ENCODE results near the gene COG5. TPM values are rescaled to one million over a fixed set of nuclear protein-coding genes. Genes with fewer than 3 reads are reported as not detected.
A peak's percentile ranks its signal among the peaks of the same experiment; 100 is the strongest.

The COG5 gene
- total RNA-seq, 1 donor from 2014 or later: 75.4 TPM

GRCh38 chr7:107394276-107394675, 169.4 kb downstream of the COG5 start:
- DNase-seq (ENCODE audit: low spot score): peak; percentile 23

GRCh38 chr7:107392830-107393229, 170.9 kb downstream of the COG5 start:
- DNase-seq (ENCODE audit: low spot score): no peak

- DNase-seq (ENCODE audit: low spot score): no peak
These were observed 172.8 kb downstream of the COG5 start for GRCh38 chr7:107390916-107391315.

GRCh38 chr7:107388604-107389003, 175.1 kb downstream of the COG5 start:
- DNase-seq (ENCODE audit: low spot score): no peak

- peak; percentile 33 for DNase-seq (ENCODE audit: low spot score)
These were observed 176.0 kb downstream of the COG5 start for GRCh38 chr7:107387573-107388219.

DNA sequence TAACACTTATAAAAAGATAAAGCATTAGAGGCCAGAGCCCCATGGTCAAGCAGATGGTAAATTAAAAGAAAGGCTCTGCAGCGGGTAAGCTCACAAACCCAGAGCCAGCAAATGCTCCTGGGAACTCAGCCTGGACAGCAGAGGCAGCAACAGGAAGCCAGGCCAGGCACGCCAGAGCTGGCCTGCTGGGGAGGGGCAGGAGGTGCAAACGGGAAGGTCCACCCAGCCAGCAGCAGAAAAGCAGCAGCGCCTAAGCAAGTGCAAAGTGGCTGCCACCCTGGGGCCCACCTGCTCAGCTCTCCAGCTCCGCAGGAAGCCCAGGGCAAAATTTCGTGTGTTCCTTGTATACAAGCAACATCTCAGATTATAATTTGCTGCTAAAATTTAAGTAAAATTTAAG, 176.6 kb downstream of the COG5 start:
- DNase-seq (ENCODE audit: low spot score): peak; percentile 86

- DNase-seq (ENCODE audit: low spot score): no peak
These were observed 177.1 kb downstream of the COG5 start for GRCh38 chr7:107386548-107387102.

GRCh38 chr7:107384025-107384424, 179.7 kb downstream of the COG5 start:
- DNase-seq (ENCODE audit: low spot score): no peak

GRCh38 chr7:107383203-107383602, 180.5 kb downstream of the COG5 start:
- no peak for DNase-seq (ENCODE audit: low spot score)

DNA sequence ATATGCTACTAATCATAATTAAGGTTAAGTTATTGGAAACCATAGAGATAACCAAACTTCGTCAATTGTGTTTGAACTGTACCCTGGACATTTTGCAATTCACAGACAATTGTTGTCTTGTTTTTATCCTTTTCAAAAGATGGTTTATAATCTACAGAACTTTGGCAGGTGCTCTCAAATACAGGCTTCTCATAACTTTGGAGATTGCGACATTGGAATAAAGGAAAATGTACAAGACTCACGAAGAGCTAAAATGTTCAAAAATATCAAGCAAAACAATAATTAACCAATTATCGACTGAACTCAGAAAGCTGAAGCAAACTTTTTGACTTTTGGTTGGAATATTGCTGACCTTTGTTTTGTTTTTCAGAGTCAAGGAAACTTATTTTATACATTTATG, 182.3 kb downstream of the COG5 start:
- DNase-seq (ENCODE audit: low spot score): no peak

DNA sequence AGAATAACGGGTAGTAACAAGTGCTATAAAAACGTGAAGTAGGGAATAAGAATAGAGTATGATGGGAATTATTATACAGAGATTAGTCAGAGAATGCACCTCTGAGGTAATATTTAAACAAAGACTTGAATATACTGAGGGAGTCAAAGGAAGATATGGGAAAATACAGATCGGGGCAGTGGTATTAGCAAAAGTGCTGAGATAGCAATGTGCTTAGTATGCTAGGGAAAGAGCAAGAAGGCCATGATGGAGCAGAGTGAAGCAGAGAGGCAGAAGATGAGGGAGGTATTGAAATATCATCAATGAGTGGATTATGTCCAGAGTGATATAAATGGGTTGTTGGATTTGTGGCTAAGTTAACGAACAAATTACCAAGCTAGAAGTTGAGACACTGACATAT, 190.4 kb downstream of the COG5 start:
- DNase-seq (ENCODE audit: low spot score): peak; percentile 47

DNA sequence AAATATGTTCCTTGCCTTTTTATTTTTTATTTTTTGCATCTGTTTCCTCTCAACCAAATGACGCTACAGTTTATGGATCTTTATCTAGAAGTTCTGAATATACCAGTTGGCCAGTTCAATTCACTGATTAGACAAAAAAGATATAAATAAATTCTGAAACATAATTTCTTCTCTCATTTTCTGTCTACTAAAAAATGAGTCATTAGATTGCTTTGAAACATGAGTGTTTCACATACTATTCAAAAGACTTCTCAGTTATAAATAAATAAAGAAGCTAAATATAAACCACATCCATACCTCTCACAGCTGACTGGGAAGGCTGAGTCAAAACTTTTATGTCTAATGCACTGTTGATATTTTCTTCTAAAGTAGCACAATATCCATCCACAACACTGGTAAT, 191.4 kb downstream of the COG5 start:
- peak; percentile 91 for DNase-seq (ENCODE audit: low spot score)

GRCh38 chr7:107370816-107371215, 192.9 kb downstream of the COG5 start:
- DNase-seq (ENCODE audit: low spot score): peak; percentile 87

DNA sequence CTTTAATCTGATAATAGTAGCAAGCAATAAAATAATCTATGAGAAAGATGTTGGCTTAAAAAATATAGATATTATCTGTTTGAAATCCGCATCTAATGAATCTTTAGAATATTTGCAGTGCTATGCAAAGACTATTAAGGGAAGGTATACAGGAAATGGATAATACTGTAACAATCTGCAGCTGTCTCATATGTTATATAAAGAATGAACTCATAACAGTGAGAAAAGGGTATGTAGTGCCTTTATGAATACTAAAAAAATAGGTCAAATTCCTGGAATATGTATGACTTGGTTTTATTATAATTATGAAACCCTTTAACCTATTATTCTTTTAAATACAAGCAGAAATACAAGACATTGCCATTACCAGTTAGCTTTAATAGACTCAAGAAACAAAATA, 198.9 kb downstream of the COG5 start:
- DNase-seq (ENCODE audit: low spot score): no peak

GRCh38 chr7:107359520-107360316, 204.0 kb downstream of the COG5 start:
- DNase-seq (ENCODE audit: low spot score): no peak

DNA sequence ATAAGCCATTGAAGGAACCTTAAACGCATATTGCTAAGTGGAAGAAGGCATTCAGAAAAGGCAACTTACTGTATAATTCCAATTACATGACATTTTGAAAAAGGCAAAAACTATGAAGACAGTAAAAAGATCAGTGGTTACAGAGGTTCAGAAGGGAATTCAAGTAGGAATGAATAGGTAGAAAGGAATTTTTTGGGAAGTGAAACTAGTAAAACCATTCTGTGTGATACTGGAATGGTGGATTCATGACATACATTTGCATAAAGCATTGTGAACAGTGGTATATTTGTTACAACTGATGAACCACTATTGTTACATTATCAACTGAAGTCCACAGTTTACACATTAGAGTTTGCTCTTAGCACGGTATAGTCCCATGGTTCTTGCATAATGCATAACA, 208.1 kb downstream of the COG5 start:
- DNase-seq (ENCODE audit: low spot score): no peak

DNA sequence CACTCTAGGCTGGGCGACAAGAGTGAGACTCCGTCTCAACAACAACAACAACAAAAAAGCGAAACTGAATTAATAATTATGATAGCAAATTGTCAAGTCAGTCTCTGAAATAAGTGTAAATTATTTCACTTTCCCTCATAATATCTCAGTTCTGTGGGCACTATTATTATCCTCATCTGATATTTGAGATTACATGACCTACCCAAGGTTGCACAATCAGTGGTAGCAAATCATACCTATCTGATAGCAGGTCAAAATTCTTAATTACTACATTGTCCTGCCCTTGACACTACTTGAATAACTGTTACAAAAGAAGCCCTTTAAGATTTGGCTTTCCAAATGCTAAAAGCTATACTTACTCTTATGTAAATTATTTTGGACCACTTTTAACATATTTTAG, 209.1 kb downstream of the COG5 start:
- DNase-seq (ENCODE audit: low spot score): no peak

GRCh38 chr7:107353701-107354100, 210.0 kb downstream of the COG5 start:
- DNase-seq (ENCODE audit: low spot score): peak; percentile 85

DNA sequence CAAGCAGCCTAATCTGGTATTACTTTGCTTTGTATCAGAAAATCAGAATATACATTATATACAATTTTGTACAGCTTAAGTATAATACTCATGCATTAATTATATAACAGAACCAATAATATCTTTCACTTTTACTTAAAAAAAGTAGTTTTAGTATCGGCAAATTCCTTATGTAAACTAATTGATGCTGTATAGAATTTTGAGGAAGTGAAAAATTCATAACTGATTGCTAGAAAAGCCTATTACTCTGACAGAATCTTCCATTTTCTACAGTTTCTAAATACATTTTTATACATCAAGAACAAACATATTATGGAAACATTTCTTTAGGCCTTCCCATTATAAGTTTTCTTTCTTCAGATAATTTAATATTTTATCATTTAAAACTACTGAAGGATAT, 217.8 kb downstream of the COG5 start:
- no peak for DNase-seq (ENCODE audit: low spot score)

DNA sequence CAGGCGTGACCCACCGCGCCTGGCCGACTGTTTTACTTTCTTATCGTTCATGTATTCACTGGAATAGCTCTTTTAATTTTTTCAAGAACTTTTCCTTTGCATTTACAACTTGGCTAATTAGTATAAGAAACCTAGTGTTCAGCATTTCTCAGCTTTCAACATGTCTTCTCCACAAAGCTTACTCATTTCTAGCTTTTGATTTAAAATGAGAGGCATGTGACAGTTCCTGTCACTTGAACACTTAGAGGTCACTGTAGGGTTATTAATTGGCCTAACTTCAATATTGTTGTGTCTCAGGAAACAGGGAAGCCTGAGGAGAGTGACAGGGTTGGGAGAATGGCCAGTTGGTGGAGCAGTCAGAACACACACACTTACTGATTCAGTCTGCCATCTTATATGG, 218.9 kb downstream of the COG5 start:
- no peak for DNase-seq (ENCODE audit: low spot score)

DNA sequence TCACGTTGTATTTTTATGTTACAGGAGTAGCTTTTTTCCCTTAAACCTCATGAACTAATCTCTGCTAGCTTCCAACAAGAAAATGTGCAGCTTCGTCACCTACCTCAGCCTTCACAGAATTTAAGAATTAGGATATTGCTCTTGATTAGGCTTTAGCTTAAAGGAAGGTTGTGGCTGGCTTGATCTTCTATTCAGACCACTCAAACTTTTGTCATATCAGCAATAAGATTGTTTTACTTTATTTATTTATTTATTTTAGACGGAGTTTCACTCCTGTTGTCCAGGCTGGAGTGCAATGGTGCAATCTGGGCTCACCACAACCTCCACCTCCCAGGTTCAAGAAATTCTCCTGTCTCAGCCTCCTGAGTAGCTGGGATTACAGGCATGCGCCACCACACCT, 219.4 kb downstream of the COG5 start:
- no peak for DNase-seq (ENCODE audit: low spot score)

- no peak for DNase-seq (ENCODE audit: low spot score)
These were observed 225.6 kb downstream of the COG5 start for GRCh38 chr7:107338080-107338479.

Measured in umbilical cord (tissue), 2 donors.